Measurements from ENCODE around the gene WWOX.

DNA sequence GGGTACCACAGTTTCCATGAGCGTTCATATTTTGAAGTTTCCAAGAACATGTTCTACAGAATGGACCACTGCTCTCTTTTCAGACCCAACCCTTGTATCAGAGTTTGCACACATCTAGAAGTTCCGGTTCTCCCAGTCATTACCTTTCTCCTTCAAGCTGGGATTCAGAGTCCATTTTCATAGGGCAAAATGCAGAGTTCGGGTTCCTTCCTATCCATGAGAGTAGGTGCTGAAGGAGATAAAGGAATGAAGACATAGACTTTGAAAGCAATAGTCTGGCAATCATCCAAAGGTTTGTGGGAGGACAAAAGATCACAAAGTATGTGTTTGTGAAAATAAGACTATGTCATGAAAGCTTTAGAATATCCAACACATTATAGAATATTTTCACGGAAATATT lies 801.5 kb downstream of the WWOX start:
- no peak for TF ChIP-seq RAD21 (IDR thresholded peaks at IDR 0.05; ENCODE audit: low read length)
- TF ChIP-seq POLR2A (IDR thresholded peaks at IDR 0.05; ENCODE audit: low read depth, low read length): no peak
- TF ChIP-seq, protein P1, sequence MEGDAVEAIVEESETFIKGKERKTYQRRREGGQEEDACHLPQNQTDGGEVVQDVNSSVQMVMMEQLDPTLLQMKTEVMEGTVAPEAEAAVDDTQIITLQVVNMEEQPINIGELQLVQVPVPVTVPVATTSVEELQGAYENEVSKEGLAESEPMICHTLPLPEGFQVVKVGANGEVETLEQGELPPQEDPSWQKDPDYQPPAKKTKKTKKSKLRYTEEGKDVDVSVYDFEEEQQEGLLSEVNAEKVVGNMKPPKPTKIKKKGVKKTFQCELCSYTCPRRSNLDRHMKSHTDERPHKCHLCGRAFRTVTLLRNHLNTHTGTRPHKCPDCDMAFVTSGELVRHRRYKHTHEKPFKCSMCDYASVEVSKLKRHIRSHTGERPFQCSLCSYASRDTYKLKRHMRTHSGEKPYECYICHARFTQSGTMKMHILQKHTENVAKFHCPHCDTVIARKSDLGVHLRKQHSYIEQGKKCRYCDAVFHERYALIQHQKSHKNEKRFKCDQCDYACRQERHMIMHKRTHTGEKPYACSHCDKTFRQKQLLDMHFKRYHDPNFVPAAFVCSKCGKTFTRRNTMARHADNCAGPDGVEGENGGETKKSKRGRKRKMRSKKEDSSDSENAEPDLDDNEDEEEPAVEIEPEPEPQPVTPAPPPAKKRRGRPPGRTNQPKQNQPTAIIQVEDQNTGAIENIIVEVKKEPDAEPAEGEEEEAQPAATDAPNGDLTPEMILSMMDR (conservative IDR thresholded peaks at IDR 0.05; ENCODE audit: low read depth, low read length): no peak
- no peak for TF ChIP-seq MXI1 (IDR thresholded peaks at IDR 0.05; ENCODE audit: borderline replicate concordance, low read depth, low read length)
- no peak for TF ChIP-seq BHLHE40 (IDR thresholded peaks at IDR 0.05; ENCODE audit: low read depth, low read length)
- TF ChIP-seq, protein P2, sequence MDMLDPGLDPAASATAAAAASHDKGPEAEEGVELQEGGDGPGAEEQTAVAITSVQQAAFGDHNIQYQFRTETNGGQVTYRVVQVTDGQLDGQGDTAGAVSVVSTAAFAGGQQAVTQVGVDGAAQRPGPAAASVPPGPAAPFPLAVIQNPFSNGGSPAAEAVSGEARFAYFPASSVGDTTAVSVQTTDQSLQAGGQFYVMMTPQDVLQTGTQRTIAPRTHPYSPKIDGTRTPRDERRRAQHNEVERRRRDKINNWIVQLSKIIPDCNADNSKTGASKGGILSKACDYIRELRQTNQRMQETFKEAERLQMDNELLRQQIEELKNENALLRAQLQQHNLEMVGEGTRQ (IDR thresholded peaks at IDR 0.05; ENCODE audit: low read depth, low read length): no peak
- TF ChIP-seq RFX5 (IDR thresholded peaks at IDR 0.05; ENCODE audit: low read depth, low read length): no peak
- TF ChIP-seq FOS (IDR thresholded peaks at IDR 0.05; ENCODE audit: low read depth, low read length): no peak
- no peak for TF ChIP-seq CEBPB (IDR thresholded peaks at IDR 0.05; ENCODE audit: low read depth, low read length)
- TF ChIP-seq SMC3 (IDR thresholded peaks at IDR 0.05; ENCODE audit: low read depth, low read length): no peak
- TF ChIP-seq NFE2L2 (IDR thresholded peaks at IDR 0.05; ENCODE audit: low read depth, low read length): no peak
